Neural progenitor cell (in vitro differentiated cells): ENCODE measurements around the gene R3HDM2. TPM values are rescaled to one million over a fixed set of nuclear protein-coding genes. Genes with fewer than 3 reads are reported as not detected.

Source experiments
- DNase-seq: peaks from one replicate; pipeline ENCODE4 v3.0.0-alpha.2; 2016; ENCODE audit warnings: low spot score
- H2AFZ ChIP-seq: fragments of 200-600 bp; sonication (generic); replicated peaks from 2 replicates; pipeline ENCODE4 v1.6.1; 2016; ENCODE audit warnings: antibody characterized with exemption
- H3F3A ChIP-seq: fragments of 200-600 bp; sonication (generic); 2 replicates; pipeline ENCODE4 v1.6.1; 2016; ENCODE audit warnings: antibody characterized with exemption, low read depth
- H3K27ac ChIP-seq: fragments of 200-600 bp; sonication (generic); 2 replicates; pipeline ENCODE4 v1.5.1; 2016; ENCODE audit warnings: mild to moderate bottlenecking
- H3K27me3 ChIP-seq: fragments of 200-600 bp; sonication (generic); 2 replicates; pipeline ENCODE4 v1.6.1; 2016; ENCODE audit warnings: mild to moderate bottlenecking, moderate library complexity
- H3K36me3 ChIP-seq: fragments of 200-600 bp; sonication (generic); 2 replicates; pipeline ENCODE4 v1.5.1; 2016
- H3K4me1 ChIP-seq: fragments of 200-600 bp; sonication (generic); 2 replicates; pipeline ENCODE4 v1.6.1; 2016; ENCODE audit warnings: mixed run types
- H3K4me2 ChIP-seq: fragments of 200-600 bp; sonication (generic); 2 replicates; pipeline ENCODE4 v1.6.1; 2016
- H3K4me3 ChIP-seq: fragments of 200-600 bp; sonication (generic); 2 replicates; pipeline ENCODE4 v1.5.1; 2016
- H3K79me2 ChIP-seq: fragments of 200-600 bp; sonication (generic); 2 replicates; pipeline ENCODE4 v1.6.1; 2016; ENCODE audit warnings: low read depth
- H3K9ac ChIP-seq: fragments of 200-600 bp; sonication (generic); 2 replicates; pipeline ENCODE4 v1.6.1; 2016
- H3K9me3 ChIP-seq: fragments of 200-600 bp; sonication (generic); 2 replicates; pipeline ENCODE4 v1.5.1; 2016; ENCODE audit warnings: low read depth
- H4K20me1 ChIP-seq: fragments of 200-600 bp; sonication (generic); 2 replicates; pipeline ENCODE4 v1.6.1; 2016; ENCODE audit warnings: low read depth
- H3K27ac Mint-ChIP-seq: 3 replicates; pipeline ENCODE4 v1.8.0; 2021; ENCODE audit warnings: mixed read lengths
- H3K27me3 Mint-ChIP-seq: 2 replicates; pipeline ENCODE4 v1.8.0; 2022; ENCODE audit warnings: low read depth, mild to moderate bottlenecking, inconsistent platforms, moderate library complexity, mixed read lengths; ENCODE audit not compliant: insufficient read depth
- H3K36me3 Mint-ChIP-seq: 3 replicates; pipeline ENCODE4 v1.8.0; 2021; ENCODE audit warnings: mixed read lengths
- H3K4me1 Mint-ChIP-seq: 3 replicates; pipeline ENCODE4 v1.8.0; 2021; ENCODE audit warnings: mixed read lengths
- H3K4me3 Mint-ChIP-seq: 3 replicates; pipeline ENCODE4 v1.8.0; 2021; ENCODE audit warnings: mild to moderate bottlenecking, moderate library complexity, mixed read lengths
- H3K9me3 Mint-ChIP-seq: 3 replicates; pipeline ENCODE4 v1.8.0; 2020; ENCODE audit warnings: mixed read lengths
- CTCF ChIP-seq: fragments of 200-600 bp; sonication (generic); IDR thresholded peaks from 2 replicates; pipeline ENCODE4 v1.5.1; 2017; ENCODE audit warnings: antibody characterized with exemption, mild to moderate bottlenecking
- EZH2 ChIP-seq: fragments of 200-600 bp; sonication (generic); IDR thresholded peaks from 2 replicates; pipeline ENCODE4 v1.6.1; 2017; ENCODE audit warnings: antibody characterized with exemption, mild to moderate bottlenecking, moderate library complexity
- EZH2phosphoT487 ChIP-seq: fragments of 200-600 bp; sonication (generic); IDR thresholded peaks from 2 replicates; pipeline ENCODE4 v1.6.1; 2017; ENCODE audit warnings: antibody characterized with exemption
- total RNA-seq: library from RNA; depleted of rRNA; stranded (reverse); fragments of >200 nt; gene quantifications from 2 replicates; pipeline ENCODE4 v1.2.3, GENCODE V29; 2015; ENCODE audit warnings: low replicate concordance

R3HDM2 gene
- total RNA-seq, 1 donor from 2014 or later = 40.0 TPM

GRCh38 chr12:57329219-57329618 lies 101.6 kb downstream of the R3HDM2 start:
- H3K79me2 ChIP-seq = no peaks in the 10 kb centered on the region
- H3K27me3 Mint-ChIP-seq = peaks cover 4% of the 10 kb centered on the region
- TF ChIP-seq CTCF (no peak), EZH2 (no peak), EZH2phosphoT487 (no peak)
- no peak overlapping the region for H3K27ac Mint-ChIP-seq
- DNase-seq = no peak
- H3K4me1 ChIP-seq = no peaks in the 10 kb centered on the region
- H3K9ac ChIP-seq = no peak overlapping the region
- H3K9me3 ChIP-seq = no peaks in the 10 kb centered on the region
- H3K4me3 ChIP-seq = no peak overlapping the region
- no peaks in the 10 kb centered on the region for H3K4me1 Mint-ChIP-seq
- H3K27me3 ChIP-seq = no peaks in the 10 kb centered on the region
- no peak overlapping the region for H2AFZ ChIP-seq
- no peaks in the 10 kb centered on the region for H4K20me1 ChIP-seq
- no peaks in the 10 kb centered on the region for H3F3A ChIP-seq
- no peaks in the 10 kb centered on the region for H3K36me3 ChIP-seq
- H3K36me3 Mint-ChIP-seq = peaks cover 9% of the 10 kb centered on the region
- H3K9me3 Mint-ChIP-seq = no peaks in the 10 kb centered on the region
- H3K4me2 ChIP-seq = no peak overlapping the region
- no peak overlapping the region for H3K27ac ChIP-seq
- H3K4me3 Mint-ChIP-seq = no peak overlapping the region

GRCh38 chr12:57325395-57325794 lies 105.4 kb downstream of the R3HDM2 start:
- no peaks in the 10 kb centered on the region for H3K4me1 Mint-ChIP-seq
- Histone ChIP-seq H3K4me1 (no peaks in the 10 kb centered on the region), H4K20me1 (no peaks in the 10 kb centered on the region), H3K79me2 (no peaks in the 10 kb centered on the region), H3F3A (peaks cover 5% of the 10 kb centered on the region), H3K4me3 (no peak overlapping the region), H3K27me3 (no peaks in the 10 kb centered on the region), H3K9me3 (no peaks in the 10 kb centered on the region), H3K9ac (no peak overlapping the region), H2AFZ (no peak overlapping the region), H3K4me2 (no peak overlapping the region), H3K27ac (no peak overlapping the region), H3K36me3 (no peaks in the 10 kb centered on the region)
- TF ChIP-seq CTCF = no peak
- no peak overlapping the region for H3K4me3 Mint-ChIP-seq
- peaks cover 6% of the 10 kb centered on the region for H3K36me3 Mint-ChIP-seq
- H3K27ac Mint-ChIP-seq = no peak overlapping the region
- no peak for DNase-seq
- H3K27me3 Mint-ChIP-seq = peaks cover 2% of the 10 kb centered on the region
- H3K9me3 Mint-ChIP-seq = no peaks in the 10 kb centered on the region

- no peaks in the 10 kb centered on the region for H3K9me3 Mint-ChIP-seq
- Histone ChIP-seq H3K4me1 (peaks cover 14% of the 10 kb centered on the region), H3K9me3 (no peaks in the 10 kb centered on the region), H3K9ac (no peak overlapping the region), H4K20me1 (no peaks in the 10 kb centered on the region), H3K36me3 (no peaks in the 10 kb centered on the region), H3K27me3 (no peaks in the 10 kb centered on the region), H3K4me3 (no peak overlapping the region), H2AFZ (no peak overlapping the region), H3K79me2 (peaks cover 5% of the 10 kb centered on the region), H3F3A (peaks cover 24% of the 10 kb centered on the region), H3K27ac (peak overlapping the region; percentile 22), H3K4me2 (no peak overlapping the region)
- H3K4me1 Mint-ChIP-seq = peaks cover 5% of the 10 kb centered on the region
- peaks cover 6% of the 10 kb centered on the region for H3K36me3 Mint-ChIP-seq
- no peak for TF ChIP-seq CTCF
- no peak for TF ChIP-seq EZH2phosphoT487
- TF ChIP-seq EZH2 = no peak
- H3K27ac Mint-ChIP-seq = no peak overlapping the region
- DNase-seq = no peak
- no peak overlapping the region for H3K4me3 Mint-ChIP-seq
- H3K27me3 Mint-ChIP-seq = peaks cover 2% of the 10 kb centered on the region
Measured at GRCh38 chr12:57323416-57323815, 107.4 kb downstream of the R3HDM2 start.

- Histone ChIP-seq H3K79me2 (peaks cover 8% of the 10 kb centered on the region), H4K20me1 (no peaks in the 10 kb centered on the region), H3K9ac (no peak overlapping the region), H3K27ac (peak overlapping the region; percentile 92), H3K4me2 (no peak overlapping the region), H2AFZ (no peak overlapping the region), H3K36me3 (no peaks in the 10 kb centered on the region), H3K27me3 (no peaks in the 10 kb centered on the region), H3K9me3 (no peaks in the 10 kb centered on the region), H3K4me1 (peaks cover 14% of the 10 kb centered on the region), H3F3A (peaks cover 24% of the 10 kb centered on the region), H3K4me3 (no peak overlapping the region)
- DNase-seq = no peak
- H3K4me3 Mint-ChIP-seq = no peak overlapping the region
- H3K9me3 Mint-ChIP-seq = no peaks in the 10 kb centered on the region
- no peaks in the 10 kb centered on the region for H3K27me3 Mint-ChIP-seq
- H3K36me3 Mint-ChIP-seq = peaks cover 3% of the 10 kb centered on the region
- no peak for TF ChIP-seq CTCF
- TF ChIP-seq EZH2 = no peak
- TF ChIP-seq EZH2phosphoT487 = no peak
- no peak overlapping the region for H3K27ac Mint-ChIP-seq
- H3K4me1 Mint-ChIP-seq = peaks cover 5% of the 10 kb centered on the region
Measured at GRCh38 chr12:57320639-57321038, 110.2 kb downstream of the R3HDM2 start.
